Body of pancreas (tissue), 4 donors: ENCODE results near the gene RAB21. TPM values are rescaled to one million over a fixed set of nuclear protein-coding genes. Genes with fewer than 3 reads are reported as not detected.

Experiments
- ATAC-seq: fragments of 150-250 bp; one replicate; pipeline ENCODE4 v1.9.1; 2016
- DNase-seq, 4 donors: peaks; one replicate each; pipeline ENCODE4 v3.0.0-alpha.2; 2019
- H3K27ac ChIP-seq, 4 donors: fragments of 200-600 bp; sonication (generic); 1 replicate in 3 of 4; 2 replicates in 1 of 4; pipeline versions ENCODE4 v1.5.1 to v1.6.1; 2016 to 2019; ENCODE audit warnings: mild to moderate bottlenecking in 1 of 4, mixed read lengths in 1 of 4, moderate library complexity in 1 of 4
- H3K27me3 ChIP-seq, 2 donors: fragments of 200-600 bp; sonication (generic); one replicate each; pipeline ENCODE4 v1.6.0; 2016; ENCODE audit warnings: mild to moderate bottlenecking in 1 of 2
- H3K36me3 ChIP-seq, 2 donors: fragments of 200-600 bp; sonication (generic); replicated peaks in 1 of 2; 2 replicates each; pipeline ENCODE4 v1.5.1; 2016; ENCODE audit warnings: low read depth in 2 of 2; ENCODE audit not compliant: insufficient read depth in 1 of 2
- H3K4me1 ChIP-seq: fragments of 200-600 bp; sonication (generic); one replicate; pipeline ENCODE4 v1.6.0; 2016
- H3K4me3 ChIP-seq, 2 donors: fragments of 200-600 bp; sonication (generic); 1 replicate in 1 of 2; 2 replicates in 1 of 2; pipeline ENCODE4 v1.5.1; 2016 to 2019
- H3K9me3 ChIP-seq, 3 donors: fragments of 200-600 bp; sonication (generic); 1 replicate in 2 of 3; 2 replicates in 1 of 3; pipeline ENCODE4 v1.5.1; 2016
- CTCF ChIP-seq, 7 experiments: fragments of 450-650 bp in 4 of 7; fragments of 200-600 bp in 3 of 7; sonication (generic) in 3 of 7; IDR thresholded peaks; one replicate each; pipeline ENCODE4 v1.5.1; 2016 to 2019; ENCODE audit warnings: antibody characterized with exemption in 7 of 7
- POLR2A ChIP-seq, 3 donors: fragments of 450-650 bp; IDR thresholded peaks; one replicate each; pipeline ENCODE4 v1.6.1; 2016; ENCODE audit warnings: antibody characterized with exemption in 3 of 3, mild to moderate bottlenecking in 2 of 3
- WGBS, 2 donors: methylation state at CpG; one replicate each; pipeline ENCODE4 v1.1.5; 2017; 5-methylcytosine and 5-hydroxymethylcytosine counted together
- intact Hi-C: fragments of 100-400 bp; cut with DNase I; formaldehyde crosslinking; loops from one replicate; pipeline ENCODE4 v1.15.1; 2023
- total RNA-seq, 2 donors: library from RNA; depleted of rRNA; stranded (reverse); fragments of >200 nt; gene quantifications; one replicate each; pipeline ENCODE4 v1.1.0, GENCODE V29; 2016

The RAB21 gene
- total RNA-seq, 2 donors from 2014 or later, result 4.3 to 4.4 TPM

- TF ChIP-seq CTCF (IDR thresholded peaks at IDR 0.05) (no peak), POLR2A (IDR thresholded peaks at IDR 0.05) (no peak)
- peaks cover 14% of the 10 kb centered on the region for H3K4me1 ChIP-seq
- ATAC-seq, result no peak
Observed at GRCh38 chr12:71772735-71773134, 18.1 kb downstream of the RAB21 start.

GRCh38 chr12:71780237-71780822, 25.7 kb downstream of the RAB21 start:
- TF ChIP-seq POLR2A (IDR thresholded peaks at IDR 0.05) (no peak), CTCF (IDR thresholded peaks at IDR 0.05) (peak in 6 of 7 experiments; percentile 46 to 67 (median 64))
- Histone ChIP-seq H3K4me3 (no peak overlapping the region), H3K27me3 (no peaks in the 10 kb centered on the region), H3K9me3 (no peaks in the 10 kb centered on the region), H3K27ac (no peak overlapping the region), H3K4me1 (peaks cover 17% of the 10 kb centered on the region), H3K36me3 (peaks cover 0 to 2% of the 10 kb centered on the region in 2 donors)
- WGBS, 2 donors, result 2 to 5% methylated on average over 3 of the region's 3 CpGs
- intact Hi-C loops, result no loop called here
- ATAC-seq (no peak), DNase-seq (peak; percentile 35 to 60 (median 46))

More at GRCh38 chr12:71772735-71773134, 18.1 kb downstream of the RAB21 start:
- Histone ChIP-seq H3K36me3 (peaks cover 0 to 4% of the 10 kb centered on the region in 2 donors), H3K9me3 (no peaks in the 10 kb centered on the region), H3K27ac (no peak overlapping the region), H3K27me3 (no peaks in the 10 kb centered on the region), H3K4me3 (no peak overlapping the region)
- intact Hi-C loops, result no loop called here
- DNase-seq, result no peak

- ATAC-seq (no peak), DNase-seq (no peak)
- Histone ChIP-seq H3K4me1 (peaks cover 17% of the 10 kb centered on the region), H3K4me3 (no peak overlapping the region), H3K27ac (no peak overlapping the region), H3K36me3 (peaks cover 0 to 10% of the 10 kb centered on the region in 2 donors), H3K9me3 (no peaks in the 10 kb centered on the region), H3K27me3 (no peaks in the 10 kb centered on the region)
- WGBS, 2 donors, result 55 to 68% methylated on average over 4 of the region's 4 CpGs
- TF ChIP-seq POLR2A (IDR thresholded peaks at IDR 0.05) (no peak), CTCF (IDR thresholded peaks at IDR 0.05) (no peak)
- intact Hi-C loops, result no loop called here
Observed at GRCh38 chr12:71782017-71782416, 27.4 kb downstream of the RAB21 start.

GRCh38 chr12:71786829-71787228, 32.2 kb downstream of the RAB21 start:
- WGBS, 2 donors, result 70 to 94% methylated on average over 1 of the region's 1 CpG
- Histone ChIP-seq H3K27me3 (no peaks in the 10 kb centered on the region), H3K4me1 (no peaks in the 10 kb centered on the region), H3K4me3 (no peak overlapping the region), H3K9me3 (no peaks in the 10 kb centered on the region), H3K36me3 (peaks cover 0 to 10% of the 10 kb centered on the region in 2 donors), H3K27ac (no peak overlapping the region)
- intact Hi-C loops, result no loop called here
- ATAC-seq (no peak), DNase-seq (no peak)
- TF ChIP-seq CTCF (IDR thresholded peaks at IDR 0.05), result no peak
- no peak for TF ChIP-seq POLR2A (IDR thresholded peaks at IDR 0.05)

- TF ChIP-seq CTCF (IDR thresholded peaks at IDR 0.05) (no peak), POLR2A (IDR thresholded peaks at IDR 0.05) (no peak)
- intact Hi-C loops, result no loop called here
- H3K4me3 ChIP-seq, result no peak overlapping the region
- DNase-seq (no peak), ATAC-seq (no peak)
- no peaks in the 10 kb centered on the region for H3K27me3 ChIP-seq
- no peaks in the 10 kb centered on the region for H3K9me3 ChIP-seq
- no peak overlapping the region for H3K27ac ChIP-seq
- H3K4me1 ChIP-seq, result no peaks in the 10 kb centered on the region
- 67 to 80% methylated on average over 1 of the region's 1 CpG for WGBS, 2 donors
- peaks cover 0 to 10% of the 10 kb centered on the region in 2 donors for H3K36me3 ChIP-seq
Observed at GRCh38 chr12:71787580-71787979, 32.9 kb downstream of the RAB21 start.
